Measurements from ENCODE around the gene ANGPTL7.

The ANGPTL7 gene

GRCh38 chr1:11182884-11183283 is 6.3 kb upstream of the ANGPTL7 start:
- no peaks in the 10 kb centered on the region for H3K9me3 ChIP-seq (ENCODE audit: insufficient read depth, low read length, severe bottlenecking)
- no peak overlapping the region for H3K4me2 ChIP-seq (ENCODE audit: insufficient read depth, low read length)
- no peaks in the 10 kb centered on the region for H3K27me3 ChIP-seq (ENCODE audit: insufficient read depth, low read length, poor library complexity)
- no peak for ATAC-seq (ENCODE audit: insufficient read depth, low read depth)
- H3K9ac ChIP-seq (ENCODE audit: low read depth, low read length) = no peak overlapping the region
- peaks cover 71% of the 10 kb centered on the region for H3K36me3 ChIP-seq (ENCODE audit: insufficient read depth, low read length)
- no peaks in the 10 kb centered on the region for H3K79me2 ChIP-seq (ENCODE audit: insufficient read depth, low read length)
- no peak for DNase-seq
- TF ChIP-seq EZH2 (IDR thresholded peaks at IDR 0.05; ENCODE audit: borderline replicate concordance, low read depth, low read length, severe bottlenecking) (no peak), CTCF (IDR thresholded peaks at IDR 0.05; ENCODE audit: borderline replicate concordance, extremely low read depth, low read length, poor library complexity, severe bottlenecking) (no peak)
- no peak overlapping the region for H2AFZ ChIP-seq (ENCODE audit: low read depth, low read length)
- no peak overlapping the region for H3K4me3 ChIP-seq (ENCODE audit: low read depth in 1 of 2, low read length in 2 of 2)
- peaks cover 7% of the 10 kb centered on the region; the same call in 1 of the 2 replicates for H4K20me1 ChIP-seq (ENCODE audit: insufficient read depth, low read length)
- no peak overlapping the region for H3K27ac ChIP-seq (ENCODE audit: low read length)
- H3K4me1 ChIP-seq (ENCODE audit: insufficient read depth, low read length) = no peaks in the 10 kb centered on the region

GRCh38 chr1:11184973-11185372 is 4.2 kb upstream of the ANGPTL7 start:
- Histone ChIP-seq H2AFZ (ENCODE audit: low read depth, low read length) (no peak overlapping the region), H3K4me3 (ENCODE audit: low read depth in 1 of 2, low read length in 2 of 2) (no peak overlapping the region), H3K4me2 (ENCODE audit: insufficient read depth, low read length) (no peak overlapping the region), H3K4me1 (ENCODE audit: insufficient read depth, low read length) (no peaks in the 10 kb centered on the region), H3K79me2 (ENCODE audit: insufficient read depth, low read length) (no peaks in the 10 kb centered on the region), H3K36me3 (ENCODE audit: insufficient read depth, low read length) (peaks cover 64% of the 10 kb centered on the region), H3K27me3 (ENCODE audit: insufficient read depth, low read length, poor library complexity) (no peaks in the 10 kb centered on the region), H3K9me3 (ENCODE audit: insufficient read depth, low read length, severe bottlenecking) (no peaks in the 10 kb centered on the region), H3K27ac (ENCODE audit: low read length) (no peak overlapping the region), H3K9ac (ENCODE audit: low read depth, low read length) (no peak overlapping the region), H4K20me1 (ENCODE audit: insufficient read depth, low read length) (peaks cover 14% of the 10 kb centered on the region; the same call in 1 of the 2 replicates)
- DNase-seq (no peak), ATAC-seq (ENCODE audit: insufficient read depth, low read depth) (no peak)
- TF ChIP-seq EZH2 (IDR thresholded peaks at IDR 0.05; ENCODE audit: borderline replicate concordance, low read depth, low read length, severe bottlenecking) = no peak
- TF ChIP-seq CTCF (IDR thresholded peaks at IDR 0.05; ENCODE audit: borderline replicate concordance, extremely low read depth, low read length, poor library complexity, severe bottlenecking) = no peak

- Histone ChIP-seq H3K9me3 (ENCODE audit: insufficient read depth, low read length, severe bottlenecking) (no peaks in the 10 kb centered on the region), H2AFZ (ENCODE audit: low read depth, low read length) (no peak overlapping the region), H3K27ac (ENCODE audit: low read length) (no peak overlapping the region), H3K4me3 (ENCODE audit: low read depth in 1 of 2, low read length in 2 of 2) (no peak overlapping the region), H3K9ac (ENCODE audit: low read depth, low read length) (no peak overlapping the region), H3K79me2 (ENCODE audit: insufficient read depth, low read length) (no peaks in the 10 kb centered on the region), H3K27me3 (ENCODE audit: insufficient read depth, low read length, poor library complexity) (no peaks in the 10 kb centered on the region), H3K4me1 (ENCODE audit: insufficient read depth, low read length) (no peaks in the 10 kb centered on the region), H3K4me2 (ENCODE audit: insufficient read depth, low read length) (no peak overlapping the region), H4K20me1 (ENCODE audit: insufficient read depth, low read length) (peaks cover 14% of the 10 kb centered on the region; the same call in 1 of the 2 replicates), H3K36me3 (ENCODE audit: insufficient read depth, low read length) (peaks cover 79% of the 10 kb centered on the region)
- no peak for DNase-seq
- TF ChIP-seq CTCF (IDR thresholded peaks at IDR 0.05; ENCODE audit: borderline replicate concordance, extremely low read depth, low read length, poor library complexity, severe bottlenecking) (no peak), EZH2 (IDR thresholded peaks at IDR 0.05; ENCODE audit: borderline replicate concordance, low read depth, low read length, severe bottlenecking) (no peak)
- ATAC-seq (ENCODE audit: insufficient read depth, low read depth) = no peak
Measured at GRCh38 chr1:11187000-11187399, 2.2 kb upstream of the ANGPTL7 start.

- Histone ChIP-seq H3K27ac (ENCODE audit: low read length) (no peak overlapping the region), H3K79me2 (ENCODE audit: insufficient read depth, low read length) (no peaks in the 10 kb centered on the region), H3K4me1 (ENCODE audit: insufficient read depth, low read length) (no peaks in the 10 kb centered on the region), H3K9ac (ENCODE audit: low read depth, low read length) (no peak overlapping the region), H2AFZ (ENCODE audit: low read depth, low read length) (no peak overlapping the region), H3K27me3 (ENCODE audit: insufficient read depth, low read length, poor library complexity) (no peaks in the 10 kb centered on the region), H3K36me3 (ENCODE audit: insufficient read depth, low read length) (peaks cover 78% of the 10 kb centered on the region), H4K20me1 (ENCODE audit: insufficient read depth, low read length) (peaks cover 13% of the 10 kb centered on the region; the same call in 1 of the 2 replicates), H3K4me3 (ENCODE audit: low read depth in 1 of 2, low read length in 2 of 2) (no peak overlapping the region), H3K9me3 (ENCODE audit: insufficient read depth, low read length, severe bottlenecking) (no peaks in the 10 kb centered on the region), H3K4me2 (ENCODE audit: insufficient read depth, low read length) (no peak overlapping the region)
- DNase-seq (no peak), ATAC-seq (ENCODE audit: insufficient read depth, low read depth) (no peak)
- TF ChIP-seq EZH2 (IDR thresholded peaks at IDR 0.05; ENCODE audit: borderline replicate concordance, low read depth, low read length, severe bottlenecking) (no peak), CTCF (IDR thresholded peaks at IDR 0.05; ENCODE audit: borderline replicate concordance, extremely low read depth, low read length, poor library complexity, severe bottlenecking) (no peak)
Measured at GRCh38 chr1:11187494-11187893, 1.7 kb upstream of the ANGPTL7 start.
